ENCODE data around the gene RFC4.

Gene RFC4

GRCh38 chr3:186785495-186786018 is 20.7 kb downstream of the RFC4 start:
- DNase-seq: no peak

DNA sequence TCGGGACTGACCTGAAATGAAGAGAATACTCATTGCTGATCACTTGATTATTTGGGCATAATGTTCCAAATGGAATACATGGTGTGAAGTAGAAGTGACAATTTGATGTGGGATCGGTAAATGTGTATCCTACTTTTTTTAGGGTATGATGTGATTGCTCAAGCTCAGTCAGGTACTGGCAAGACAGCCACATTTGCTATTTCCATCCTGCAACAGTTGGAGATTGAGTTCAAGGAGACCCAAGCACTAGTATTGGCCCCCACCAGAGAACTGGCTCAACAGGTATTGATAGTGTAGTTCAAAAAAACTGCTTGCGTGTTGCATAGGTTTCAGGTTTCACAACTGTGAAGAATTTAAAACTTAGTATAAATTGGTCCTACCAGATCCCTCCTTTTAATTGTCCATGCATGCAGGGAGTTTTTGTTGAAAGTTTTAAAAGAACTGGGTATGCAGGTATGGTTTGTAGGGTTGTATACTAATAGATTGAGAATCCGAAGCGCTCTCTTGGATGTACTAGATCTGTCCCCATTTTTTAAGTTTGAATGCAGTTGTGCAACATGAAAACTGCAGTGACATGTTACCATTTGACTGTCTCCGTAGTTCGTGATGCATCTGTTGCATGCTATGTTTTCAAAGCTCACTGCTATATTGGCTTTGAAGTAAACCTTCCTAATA is 21.3 kb downstream of the RFC4 start:
- no peak for DNase-seq

DNA sequence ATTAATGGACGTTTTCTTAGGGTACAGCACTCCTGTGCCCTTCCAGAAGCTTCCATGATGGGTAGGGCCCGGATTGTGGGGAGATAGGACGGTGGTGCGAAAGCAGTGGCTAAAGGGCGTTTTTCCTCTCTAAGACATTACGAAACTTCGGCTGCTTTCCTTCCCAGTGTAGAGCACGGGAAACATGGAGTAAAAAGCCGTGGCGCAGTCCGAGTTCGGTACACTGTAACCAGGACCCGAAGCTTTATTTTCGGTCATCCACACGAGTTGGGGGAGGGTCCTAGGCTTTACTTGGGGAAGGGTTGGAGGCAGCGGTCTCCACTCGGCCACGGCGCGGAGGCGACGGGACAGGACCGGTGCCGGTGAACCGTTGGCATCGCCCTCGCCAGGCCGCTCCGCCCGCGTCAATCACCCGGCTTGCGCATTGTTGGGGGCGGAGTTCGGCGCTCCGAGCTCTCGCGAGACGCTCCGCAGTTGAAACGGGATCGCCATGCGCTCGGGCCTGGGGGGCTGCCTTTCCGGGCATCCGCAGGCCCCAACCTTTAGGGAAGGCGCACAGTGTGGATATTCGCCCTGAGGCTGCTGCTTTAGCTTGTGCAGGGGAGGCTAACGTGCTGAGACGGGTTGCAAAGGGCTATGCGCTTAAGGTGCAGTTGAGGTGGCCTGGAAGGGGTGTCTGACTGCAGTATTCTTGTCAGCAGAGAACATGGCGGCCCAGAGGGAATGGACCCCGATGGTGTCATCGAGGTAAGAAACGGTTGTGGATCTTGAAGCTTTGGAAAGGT is 22.4 kb downstream of the RFC4 start:
- no peak for DNase-seq

GRCh38 chr3:186783058-186783730 is 23.1 kb downstream of the RFC4 start, which contains the start of gene EIF4A2:
EIF4A2 (plus strand) TSS chr3:186783577; CDS start chr3:186783611, 34 bp downstream.
- peak; percentile 76 for DNase-seq

- DNase-seq: no peak
Observed at GRCh38 chr3:186782542-186783057, 23.7 kb downstream of the RFC4 start.

- DNase-seq: no peak
Observed at GRCh38 chr3:186779204-186779603, 27.1 kb downstream of the RFC4 start.

GRCh38 chr3:186775999-186776398 is 30.3 kb downstream of the RFC4 start:
- DNase-seq: no peak

DNA sequence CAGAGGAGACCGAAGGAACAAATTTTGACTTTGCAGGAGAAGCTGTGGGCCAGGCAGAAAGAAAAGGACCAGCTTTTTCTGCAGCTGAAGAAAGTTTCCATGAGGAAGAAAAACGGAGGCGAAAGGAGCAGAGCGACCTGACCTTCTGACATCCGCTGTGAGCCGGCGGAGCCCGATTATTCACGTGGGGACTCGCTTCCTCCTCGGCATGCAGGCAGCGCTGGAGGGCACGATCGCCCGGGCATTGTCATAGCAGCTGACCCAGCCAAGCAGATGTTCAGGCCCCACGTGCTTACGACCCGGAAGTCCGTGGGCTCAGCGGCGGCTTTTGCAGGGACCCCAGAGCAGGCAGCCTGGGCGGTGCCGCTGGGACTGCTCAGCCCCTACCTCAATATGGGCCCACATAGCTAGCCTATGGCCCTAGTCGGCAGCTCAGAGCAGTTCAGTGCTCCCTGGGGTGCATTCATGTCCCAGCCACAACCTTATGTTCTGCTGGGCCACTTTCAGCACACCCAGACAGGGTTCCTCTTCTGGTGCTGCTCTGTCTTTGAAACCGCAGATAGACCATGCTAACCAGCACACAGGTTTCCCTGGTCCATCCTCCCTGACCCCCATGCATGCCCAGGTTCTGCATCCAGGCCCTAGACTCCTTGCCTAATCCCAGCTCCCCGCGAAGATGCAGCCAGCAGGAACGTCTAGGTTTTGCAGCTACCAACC is 33.4 kb downstream of the RFC4 start:
- no peak for DNase-seq

GRCh38 chr3:186772281-186772694 is 34.0 kb downstream of the RFC4 start:
- DNase-seq: no peak

- no peak for DNase-seq
Observed at GRCh38 chr3:186760897-186761447, 45.3 kb downstream of the RFC4 start.

DNA sequence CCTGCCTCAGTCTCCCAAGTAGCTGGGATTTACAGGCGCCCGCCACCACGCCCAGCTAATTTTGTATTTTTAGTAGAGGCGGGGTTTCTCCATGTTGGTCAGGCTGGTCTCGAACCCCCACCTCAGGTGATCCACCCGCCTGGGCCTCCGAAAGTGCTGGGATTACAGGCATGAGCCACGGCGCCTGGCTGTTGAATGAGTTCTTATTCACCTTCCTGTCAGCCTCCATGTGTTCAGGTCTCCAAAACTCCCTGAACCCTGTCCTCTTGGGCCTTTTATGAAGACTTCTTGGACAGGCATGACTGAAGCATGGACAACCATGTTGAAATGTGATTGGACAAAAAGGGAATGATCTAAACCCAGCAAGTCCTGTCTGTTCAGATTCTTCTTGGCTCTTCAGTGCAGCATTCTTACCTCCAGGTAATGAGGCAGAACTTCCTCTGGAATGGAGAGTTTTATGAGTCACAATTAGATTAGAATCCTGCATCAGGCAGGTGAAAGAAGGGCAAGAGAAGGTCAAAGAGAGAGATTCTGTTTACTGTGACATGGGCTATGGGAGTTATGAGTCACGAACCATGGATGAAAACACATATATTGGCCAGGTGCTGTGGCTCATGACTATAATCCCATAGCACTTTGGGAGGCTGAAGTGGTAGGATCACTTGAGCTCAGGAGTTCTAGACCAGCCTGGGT is 46.0 kb downstream of the RFC4 start:
- DNase-seq: no peak

- DNase-seq: no peak
Observed at GRCh38 chr3:186759231-186759930, 46.9 kb downstream of the RFC4 start.

GRCh38 chr3:186757686-186758220 is 48.5 kb downstream of the RFC4 start:
- no peak for DNase-seq

GRCh38 chr3:186757214-186757613 is 49.1 kb downstream of the RFC4 start:
- no peak for DNase-seq

DNA sequence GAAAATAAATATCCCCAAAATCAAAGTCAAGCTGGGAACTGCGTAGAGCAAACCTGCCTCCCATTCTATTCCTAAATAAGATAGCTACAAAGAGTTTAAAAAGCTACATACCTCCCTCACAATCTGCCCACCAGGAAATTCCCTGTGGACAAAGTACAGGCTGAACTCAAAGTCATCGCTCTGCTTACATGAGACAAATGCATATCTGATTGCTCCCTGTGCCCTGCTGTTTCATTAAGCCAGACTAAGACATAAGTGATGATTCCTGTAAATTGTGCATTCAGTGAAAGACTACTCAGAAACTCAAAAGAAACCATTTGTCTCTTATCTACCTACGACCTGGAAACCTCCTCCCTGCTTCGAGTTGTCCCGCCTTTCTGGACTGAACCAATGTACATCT is 51.4 kb downstream of the RFC4 start:
- DNase-seq: no peak

GRCh38 chr3:186754006-186754405 is 52.3 kb downstream of the RFC4 start:
- DNase-seq: no peak

DNA sequence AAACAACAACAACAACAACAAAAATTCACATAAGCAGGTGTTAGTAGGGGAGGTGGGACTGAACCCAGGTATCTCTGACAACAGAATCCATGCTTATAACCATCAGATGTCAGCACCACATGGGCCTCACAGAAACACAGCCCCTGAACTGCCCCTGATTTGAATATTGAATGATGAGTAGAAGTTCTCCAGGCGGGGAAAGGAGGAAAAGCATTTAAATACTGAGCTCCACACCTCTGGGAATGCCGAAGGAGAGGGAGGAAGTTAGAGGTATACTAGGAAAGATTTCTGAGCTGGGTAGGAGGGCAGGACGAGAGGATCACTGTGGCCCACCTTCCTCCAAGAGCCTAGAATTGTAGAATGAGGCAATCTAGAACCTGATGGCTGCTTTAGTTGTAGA is 54.8 kb downstream of the RFC4 start:
- DNase-seq: no peak

DNA sequence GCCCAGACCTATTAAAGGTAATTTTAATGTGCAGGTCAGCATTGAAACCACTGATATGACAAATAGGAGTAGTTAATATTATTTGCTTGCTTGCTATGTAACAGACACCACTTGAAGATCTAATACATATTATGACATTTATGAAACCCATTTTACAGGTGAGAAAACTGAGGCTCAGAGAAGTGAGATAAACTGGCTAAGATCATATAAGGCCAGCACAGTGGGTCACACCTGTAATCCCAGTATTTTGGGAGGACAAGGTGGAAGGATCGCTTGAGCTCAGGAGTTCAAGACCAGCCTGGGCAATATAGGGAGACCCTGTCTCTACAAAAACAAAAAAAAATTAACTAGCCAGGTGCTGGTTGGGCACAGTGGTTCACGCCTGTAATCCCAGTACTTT is 56.0 kb downstream of the RFC4 start:
- DNase-seq: no peak

DNA sequence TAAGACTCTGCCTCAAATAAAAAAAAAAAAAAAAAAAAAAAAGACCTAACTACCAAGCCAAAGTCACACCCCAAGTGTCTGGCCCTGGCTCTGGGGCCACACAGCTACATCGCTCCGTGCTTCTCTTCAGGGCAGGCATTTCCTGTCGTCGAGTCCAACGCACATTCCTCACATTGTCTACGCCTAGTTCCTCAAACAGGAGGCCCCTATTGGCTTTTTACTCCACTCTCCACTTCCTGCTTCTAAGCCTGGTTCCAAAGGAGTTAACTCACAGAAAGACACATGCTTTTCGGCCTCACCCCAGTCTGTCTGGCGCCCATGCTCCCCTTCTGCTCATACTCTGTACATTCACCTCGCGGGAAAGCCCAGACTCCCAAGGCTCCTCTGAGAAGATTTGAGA is 60.3 kb downstream of the RFC4 start:
- no peak for DNase-seq

- no peak for DNase-seq
Observed at GRCh38 chr3:186743666-186744065, 62.6 kb downstream of the RFC4 start.

Data from NCI-H1694 (cell line).